Glomerular visceral epithelial cell (primary cell): Measurements from ENCODE around the gene PDLIM5.
A peak's percentile ranks its signal among the peaks of the same experiment; 100 is the strongest.
"Not testable (repeated sequence)": the region's sequence is repeated elsewhere in the genome, so short reads cannot be mapped to it uniquely, and the experiment has no call there.

Experiments
- DNase-seq: peaks from one replicate; pipeline ENCODE4 v3.0.0-alpha.2; 2016; ENCODE audit errors: extremely low spot score

PDLIM5 gene

DNA sequence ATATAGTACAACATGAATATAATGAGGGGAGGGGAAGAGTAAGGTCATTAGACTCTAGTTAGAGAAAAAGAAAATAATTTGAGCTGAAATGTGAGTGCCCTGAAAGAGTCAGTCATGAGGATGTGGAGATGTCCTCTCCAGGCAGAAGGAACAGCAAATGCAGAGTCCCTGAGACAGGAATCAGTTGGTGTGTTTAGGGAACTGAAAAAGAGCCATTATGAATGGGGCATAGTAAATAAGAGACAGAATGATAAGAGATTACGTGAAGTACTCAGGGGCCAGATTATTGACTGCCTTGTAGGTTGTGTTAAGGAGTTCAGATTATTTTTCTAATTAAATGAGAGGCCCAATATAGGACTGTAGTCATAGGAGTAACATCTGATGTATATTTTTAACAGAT is 147.0 kb downstream of the PDLIM5 start:
- no peak for DNase-seq

DNA sequence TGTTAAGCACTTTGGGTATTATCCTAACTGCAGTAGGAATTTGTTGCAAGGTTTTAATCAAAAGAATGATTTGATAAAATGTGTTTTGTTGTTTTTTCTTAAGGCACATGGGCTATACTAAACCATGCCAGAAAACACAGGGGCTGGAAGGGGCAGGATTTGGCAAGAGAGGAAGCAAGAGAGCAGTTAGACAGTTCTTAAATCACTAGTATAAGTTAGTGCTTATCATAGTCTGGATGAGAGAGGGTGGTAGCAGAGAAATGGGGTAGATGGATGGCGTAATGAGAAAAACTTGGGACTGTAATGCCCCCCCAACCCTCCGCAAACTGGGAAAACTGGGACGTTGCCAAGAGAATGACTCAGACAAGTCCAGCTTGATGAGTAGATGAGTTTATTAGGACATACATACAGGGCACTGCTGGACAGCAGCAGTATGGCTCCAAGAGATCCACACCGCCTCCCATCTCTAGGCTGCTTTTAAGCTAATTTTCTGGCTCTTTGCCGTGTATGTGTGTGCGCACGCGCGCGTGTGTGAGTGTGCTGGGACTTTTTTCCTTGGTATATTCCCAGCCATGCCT is 151.5 kb downstream of the PDLIM5 start:
- peak; percentile 34 for DNase-seq

DNA sequence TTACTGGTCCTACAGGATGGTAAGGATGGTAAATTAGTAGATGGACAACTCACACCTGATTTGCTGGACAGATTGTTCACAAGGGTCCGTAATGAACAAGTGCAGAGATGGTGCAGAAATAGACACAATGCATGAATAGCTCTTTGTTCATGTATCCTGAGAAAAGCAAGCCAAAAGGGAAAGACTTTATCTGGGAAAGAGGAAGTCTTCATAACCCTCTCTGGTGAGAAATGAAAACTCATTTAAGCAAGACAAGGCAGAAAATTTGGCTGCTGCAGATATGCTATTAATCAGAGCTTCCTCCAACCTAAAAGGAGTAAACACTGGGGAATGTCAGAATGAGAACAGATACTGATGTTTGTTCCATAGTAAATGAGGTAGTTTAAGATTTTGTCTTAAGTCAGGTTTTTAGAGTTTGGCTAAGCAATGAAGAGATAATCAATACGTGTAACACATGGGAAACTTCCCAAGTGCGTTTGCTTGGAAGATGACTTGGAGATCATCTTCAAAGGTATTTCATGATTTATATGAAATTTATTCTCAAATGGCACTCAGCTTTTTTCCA is 153.6 kb downstream of the PDLIM5 start:
- no peak for DNase-seq

GRCh38 chr4:94610145-94610544 is 158.4 kb downstream of the PDLIM5 start:
- no peak for DNase-seq

GRCh38 chr4:94613248-94613647 is 161.5 kb downstream of the PDLIM5 start:
- no peak for DNase-seq

DNA sequence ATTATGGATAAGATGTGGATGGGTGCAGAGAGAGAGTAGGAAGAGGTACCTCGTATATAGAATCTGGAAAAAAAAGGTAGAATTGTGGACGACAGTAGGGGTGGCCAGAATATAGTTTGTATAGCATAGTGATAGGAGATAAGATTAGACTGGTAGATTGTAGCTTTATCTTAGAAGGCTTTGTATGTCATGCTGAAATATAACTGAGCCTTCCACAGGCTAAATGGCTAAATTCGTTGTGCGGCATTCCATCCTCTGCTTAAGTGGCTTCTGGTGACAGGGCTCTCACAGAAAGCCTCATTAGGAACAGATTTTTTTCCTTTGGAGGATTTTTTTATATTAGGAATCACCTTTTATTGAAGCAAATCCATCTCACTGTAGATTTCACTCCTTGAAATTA is 163.7 kb downstream of the PDLIM5 start:
- DNase-seq: no peak

GRCh38 chr4:94621491-94622080 is 169.8 kb downstream of the PDLIM5 start:
- peak; percentile 43 for DNase-seq

GRCh38 chr4:94623126-94623911 is 171.6 kb downstream of the PDLIM5 start:
- DNase-seq: no peak

DNA sequence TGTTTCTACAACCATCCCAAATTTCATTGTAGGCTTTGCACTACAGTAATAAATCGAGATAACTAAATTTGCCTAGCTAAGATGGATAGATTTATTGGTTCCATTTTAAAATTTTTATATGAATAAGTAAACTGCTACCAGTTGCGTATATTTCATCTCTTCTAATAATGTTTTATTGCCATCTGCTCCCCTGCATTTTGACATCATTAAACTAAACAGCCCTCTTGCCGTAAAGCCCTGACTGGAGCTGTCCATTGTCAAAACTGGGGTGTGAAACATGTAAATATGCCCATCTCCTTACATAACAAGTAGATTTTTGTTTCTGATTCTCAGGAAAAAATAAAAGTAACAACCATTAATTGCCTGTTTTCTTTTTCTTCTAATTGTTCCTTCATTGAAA is 175.2 kb downstream of the PDLIM5 start:
- DNase-seq: no peak

GRCh38 chr4:94629058-94629457 is 177.3 kb downstream of the PDLIM5 start:
- DNase-seq: not testable (repeated sequence)

- no peak for DNase-seq
These were observed 178.1 kb downstream of the PDLIM5 start for GRCh38 chr4:94629837-94630236.

GRCh38 chr4:94634271-94634670 is 182.5 kb downstream of the PDLIM5 start:
- DNase-seq: no peak

DNA sequence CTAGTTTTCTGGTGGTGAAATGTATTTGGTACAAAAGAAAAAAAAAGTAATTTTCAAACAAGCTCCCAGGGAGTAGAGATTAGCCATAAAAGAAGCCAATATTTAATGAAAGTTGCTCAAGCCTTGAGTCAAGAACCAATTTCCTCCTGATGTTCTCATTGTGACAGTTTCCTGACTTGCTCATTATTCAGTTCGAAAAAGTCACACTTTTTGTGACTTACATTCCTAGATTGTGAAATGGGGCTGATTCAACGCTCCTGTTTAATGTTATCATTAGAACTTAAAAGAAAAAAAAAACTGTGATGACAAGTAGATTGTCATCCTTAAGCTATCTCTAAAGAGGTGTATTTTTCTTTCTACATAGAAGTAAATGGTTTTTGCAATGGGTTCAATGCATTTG is 183.4 kb downstream of the PDLIM5 start:
- DNase-seq: no peak

GRCh38 chr4:94636004-94636403 is 184.3 kb downstream of the PDLIM5 start:
- no peak for DNase-seq

- no peak for DNase-seq
These were observed 187.6 kb downstream of the PDLIM5 start for GRCh38 chr4:94639298-94639697.

GRCh38 chr4:94640151-94640550 is 188.4 kb downstream of the PDLIM5 start:
- no peak for DNase-seq

DNA sequence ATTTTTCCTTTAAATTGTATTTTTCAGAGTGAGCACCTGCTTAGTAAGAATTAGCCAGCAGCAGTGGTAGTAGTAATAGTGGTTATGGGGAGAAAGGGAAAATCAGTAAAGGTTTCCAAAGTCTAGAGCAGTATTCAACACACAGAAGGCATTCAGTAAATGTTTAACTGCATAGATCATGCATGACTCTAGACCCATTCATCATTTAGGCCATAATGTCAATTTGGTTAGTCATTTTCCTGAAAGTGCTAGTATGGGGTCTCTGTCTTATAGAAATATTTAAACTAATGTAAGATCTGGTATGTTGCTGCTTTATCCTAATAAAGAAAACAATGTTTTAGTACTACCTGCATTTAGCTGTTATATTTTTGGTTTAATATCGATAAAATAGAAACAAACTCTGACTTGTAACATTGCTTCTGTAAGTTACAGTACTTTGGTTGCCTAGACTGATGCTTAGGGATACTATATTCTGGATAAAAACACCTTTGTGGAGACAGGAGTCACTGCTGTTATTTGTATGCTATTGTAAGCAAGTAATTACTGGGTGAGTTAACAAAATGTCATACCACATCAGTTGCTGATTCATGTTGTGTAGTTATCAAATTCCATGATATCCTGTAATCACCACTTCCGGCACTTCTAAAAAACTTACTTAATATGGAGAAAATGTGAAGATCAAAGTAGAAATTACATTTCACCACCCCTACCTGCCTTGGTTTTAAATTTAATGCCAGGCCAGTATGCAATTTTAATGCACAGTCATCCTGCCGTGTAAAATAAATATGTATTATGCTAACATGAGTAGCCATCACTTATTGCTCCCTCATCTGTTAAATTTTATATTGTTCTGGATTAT is 190.2 kb downstream of the PDLIM5 start:
- peak; percentile 71 for DNase-seq

GRCh38 chr4:94642561-94642866 is 190.8 kb downstream of the PDLIM5 start:
- DNase-seq: peak; percentile 31

- DNase-seq: no peak
These were observed 197.0 kb downstream of the PDLIM5 start for GRCh38 chr4:94648699-94649098.

GRCh38 chr4:94649381-94650133 is 197.8 kb downstream of the PDLIM5 start:
- no peak for DNase-seq

- no peak for DNase-seq
These were observed 198.4 kb downstream of the PDLIM5 start for GRCh38 chr4:94650134-94650495.
